ENCODE results near the gene XAGE2.

DNA sequence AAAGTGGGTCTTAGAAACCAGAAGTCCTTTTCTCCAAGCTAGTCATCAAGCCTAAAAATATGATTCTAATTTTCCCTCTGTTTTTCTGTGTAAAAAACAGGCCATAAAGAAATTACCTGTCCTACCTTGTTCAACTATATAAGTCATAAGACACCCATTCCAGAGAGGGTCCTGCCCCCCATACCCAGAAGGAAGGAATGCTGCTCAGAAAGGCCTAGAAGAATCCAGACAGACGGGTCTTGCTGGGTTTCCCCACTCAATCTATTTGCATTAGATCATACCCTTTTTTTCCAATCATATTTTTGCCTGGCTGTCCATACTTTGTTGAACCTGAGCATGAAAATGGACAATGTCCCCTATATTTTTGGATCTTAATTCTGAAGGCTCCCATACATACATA, 16.3 kb upstream of the XAGE2 start:
- TF ChIP-seq, protein P1, sequence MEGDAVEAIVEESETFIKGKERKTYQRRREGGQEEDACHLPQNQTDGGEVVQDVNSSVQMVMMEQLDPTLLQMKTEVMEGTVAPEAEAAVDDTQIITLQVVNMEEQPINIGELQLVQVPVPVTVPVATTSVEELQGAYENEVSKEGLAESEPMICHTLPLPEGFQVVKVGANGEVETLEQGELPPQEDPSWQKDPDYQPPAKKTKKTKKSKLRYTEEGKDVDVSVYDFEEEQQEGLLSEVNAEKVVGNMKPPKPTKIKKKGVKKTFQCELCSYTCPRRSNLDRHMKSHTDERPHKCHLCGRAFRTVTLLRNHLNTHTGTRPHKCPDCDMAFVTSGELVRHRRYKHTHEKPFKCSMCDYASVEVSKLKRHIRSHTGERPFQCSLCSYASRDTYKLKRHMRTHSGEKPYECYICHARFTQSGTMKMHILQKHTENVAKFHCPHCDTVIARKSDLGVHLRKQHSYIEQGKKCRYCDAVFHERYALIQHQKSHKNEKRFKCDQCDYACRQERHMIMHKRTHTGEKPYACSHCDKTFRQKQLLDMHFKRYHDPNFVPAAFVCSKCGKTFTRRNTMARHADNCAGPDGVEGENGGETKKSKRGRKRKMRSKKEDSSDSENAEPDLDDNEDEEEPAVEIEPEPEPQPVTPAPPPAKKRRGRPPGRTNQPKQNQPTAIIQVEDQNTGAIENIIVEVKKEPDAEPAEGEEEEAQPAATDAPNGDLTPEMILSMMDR (conservative IDR thresholded peaks at IDR 0.05; ENCODE audit: low read depth, low read length) = no peak
- TF ChIP-seq, protein P2, sequence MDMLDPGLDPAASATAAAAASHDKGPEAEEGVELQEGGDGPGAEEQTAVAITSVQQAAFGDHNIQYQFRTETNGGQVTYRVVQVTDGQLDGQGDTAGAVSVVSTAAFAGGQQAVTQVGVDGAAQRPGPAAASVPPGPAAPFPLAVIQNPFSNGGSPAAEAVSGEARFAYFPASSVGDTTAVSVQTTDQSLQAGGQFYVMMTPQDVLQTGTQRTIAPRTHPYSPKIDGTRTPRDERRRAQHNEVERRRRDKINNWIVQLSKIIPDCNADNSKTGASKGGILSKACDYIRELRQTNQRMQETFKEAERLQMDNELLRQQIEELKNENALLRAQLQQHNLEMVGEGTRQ (IDR thresholded peaks at IDR 0.05; ENCODE audit: low read depth, low read length) = no peak
- no peak for TF ChIP-seq CEBPB (IDR thresholded peaks at IDR 0.05; ENCODE audit: low read depth, low read length)
- no peak for TF ChIP-seq MXI1 (IDR thresholded peaks at IDR 0.05; ENCODE audit: borderline replicate concordance, low read depth, low read length)
- no peak for TF ChIP-seq RCOR1 (IDR thresholded peaks at IDR 0.05; ENCODE audit: insufficient replicate concordance, low read length)
- TF ChIP-seq RAD21 (IDR thresholded peaks at IDR 0.05; ENCODE audit: low read length) = no peak
- TF ChIP-seq BHLHE40 (IDR thresholded peaks at IDR 0.05; ENCODE audit: low read depth, low read length) = no peak
- no peak for TF ChIP-seq FOS (IDR thresholded peaks at IDR 0.05; ENCODE audit: low read depth, low read length)

Measured in IMR-90 (cell line).